H1 (cell line): ENCODE data around the gene PLCL1.

ENCODE experiments used
- CBX5 ChIP-seq: fragments of 300-800, 300-1000 bp; sonication (generic); IDR thresholded peaks from 2 replicates; pipeline ENCODE4 v1.7.1; 2016; ENCODE audit warnings: antibody characterized with exemption, low read length, low read depth
- CREB1 ChIP-seq: IDR thresholded peaks from 2 replicates; pipeline ENCODE4 v1.6.1; 2012; ENCODE audit warnings: inconsistent platforms
- MAX ChIP-seq: IDR thresholded peaks from 2 replicates; pipeline ENCODE4 v1.6.1; 2012; ENCODE audit warnings: inconsistent platforms
- POLR2A ChIP-seq, 2 experiments: IDR thresholded peaks; 1 replicate in 1 of 2; 2 replicates in 1 of 2; pipeline ENCODE4 v1.6.1; 2011; ENCODE audit warnings: low read depth in 2 of 2, low read length in 2 of 2, mild to moderate bottlenecking in 2 of 2; ENCODE audit errors: control extremely low read depth in 1 of 2

- TF ChIP-seq POLR2A (IDR thresholded peaks at IDR 0.05; ENCODE audit: control extremely low read depth in 1 of 2, low read depth in 2 of 2, low read length in 2 of 2) (no peak), CREB1 (peak; percentile 30; the same call in 1 of the 2 replicates), MAX (no peak), CBX5 (no peak)
Measured at GRCh38 chr2:197889041-197889440, 84.6 kb downstream of the PLCL1 start.
